ENCODE measurements around the gene NELL1. TPM values are rescaled to one million over a fixed set of nuclear protein-coding genes. Genes with fewer than 3 reads are reported as not detected.

Gene NELL1
- total and polyA plus RNA-seq, 2 donors from 2014 or later = 0.31 to 14.8 TPM

DNA sequence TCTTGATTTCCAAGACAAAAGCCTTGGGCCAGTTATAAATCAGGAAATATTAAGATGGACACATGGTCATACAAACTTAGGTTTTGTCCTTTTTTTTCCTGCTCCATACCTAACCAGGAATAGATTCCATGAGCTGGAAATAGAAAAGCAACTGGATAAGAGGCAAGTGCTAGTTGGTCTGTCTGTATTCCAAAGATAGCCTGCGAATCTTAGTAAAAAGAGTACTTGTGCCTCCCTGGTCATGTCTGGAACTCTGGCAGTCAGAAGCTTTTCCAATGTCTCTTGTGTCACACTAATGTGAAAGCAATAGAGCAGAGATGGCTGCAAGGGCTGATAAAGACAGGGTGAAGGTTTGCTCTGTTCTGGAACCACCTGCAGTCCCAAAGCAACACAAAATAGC is 933.3 kb downstream of the NELL1 start:
- no peak overlapping the region for H3K4me3 ChIP-seq (ENCODE audit: low read length in 3 of 3)
- H3K36me3 ChIP-seq (ENCODE audit: control insufficient read depth in 2 of 3, insufficient read depth in 3 of 3, low read length in 3 of 3) = no peaks in the 10 kb centered on the region
- FAIRE-seq (no peak), DNase-seq (no peak)
- no peak for TF ChIP-seq CTCF (IDR thresholded peaks at IDR 0.05; ENCODE audit: borderline replicate concordance, extremely low read depth, insufficient read depth)
- H3K9ac ChIP-seq (ENCODE audit: low read length in 3 of 3) = no peak overlapping the region
- H3K9me3 ChIP-seq (ENCODE audit: control insufficient read depth in 2 of 3, insufficient read depth in 1 of 3, low read length in 3 of 3) = no peaks in the 10 kb centered on the region
- no peaks in the 10 kb centered on the region for H3K27me3 ChIP-seq (ENCODE audit: control insufficient read depth, insufficient read depth, low read length)
- H3K27ac ChIP-seq (ENCODE audit: low read depth in 2 of 2, low read length in 2 of 2) = no peak overlapping the region
- H3K4me1 ChIP-seq (ENCODE audit: control insufficient read depth in 2 of 3, insufficient read depth in 2 of 3, low read depth in 1 of 3, low read length in 3 of 3) = no peaks in the 10 kb centered on the region
- intact Hi-C loops (cut with DNase I) = no loop called here

DNA sequence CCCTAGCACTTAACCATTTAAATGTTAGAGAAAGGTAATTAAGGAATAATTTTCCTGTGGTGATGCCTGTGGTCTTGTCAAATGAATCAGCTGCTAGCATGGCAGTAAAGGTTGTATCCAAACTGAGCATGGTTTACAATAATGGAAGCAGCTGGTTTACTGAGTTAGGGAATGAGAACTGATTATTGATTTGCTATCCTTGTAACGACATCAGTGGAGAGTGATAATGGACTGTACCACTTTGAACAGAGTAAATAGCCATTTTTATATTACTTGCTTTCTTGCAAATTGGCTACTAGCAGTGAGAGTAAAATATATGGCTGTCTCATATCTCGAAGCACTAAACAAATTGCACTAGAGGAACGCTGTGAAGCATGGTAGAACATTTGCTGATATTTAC is 934.5 kb downstream of the NELL1 start:
- H3K9me3 ChIP-seq (ENCODE audit: control insufficient read depth in 2 of 3, insufficient read depth in 1 of 3, low read length in 3 of 3) = no peaks in the 10 kb centered on the region
- no peak for TF ChIP-seq CTCF (IDR thresholded peaks at IDR 0.05; ENCODE audit: borderline replicate concordance, extremely low read depth, insufficient read depth)
- H3K36me3 ChIP-seq (ENCODE audit: control insufficient read depth in 2 of 3, insufficient read depth in 3 of 3, low read length in 3 of 3) = no peaks in the 10 kb centered on the region
- H3K27me3 ChIP-seq (ENCODE audit: control insufficient read depth, insufficient read depth, low read length) = no peaks in the 10 kb centered on the region
- H3K27ac ChIP-seq (ENCODE audit: low read depth in 2 of 2, low read length in 2 of 2) = no peak overlapping the region
- FAIRE-seq (no peak), DNase-seq (no peak)
- intact Hi-C loops (cut with DNase I) = no loop called here
- H3K4me1 ChIP-seq (ENCODE audit: control insufficient read depth in 2 of 3, insufficient read depth in 2 of 3, low read depth in 1 of 3, low read length in 3 of 3) = no peaks in the 10 kb centered on the region
- no peak overlapping the region for H3K9ac ChIP-seq (ENCODE audit: low read length in 3 of 3)
- H3K4me3 ChIP-seq (ENCODE audit: low read length in 3 of 3) = no peak overlapping the region

DNA sequence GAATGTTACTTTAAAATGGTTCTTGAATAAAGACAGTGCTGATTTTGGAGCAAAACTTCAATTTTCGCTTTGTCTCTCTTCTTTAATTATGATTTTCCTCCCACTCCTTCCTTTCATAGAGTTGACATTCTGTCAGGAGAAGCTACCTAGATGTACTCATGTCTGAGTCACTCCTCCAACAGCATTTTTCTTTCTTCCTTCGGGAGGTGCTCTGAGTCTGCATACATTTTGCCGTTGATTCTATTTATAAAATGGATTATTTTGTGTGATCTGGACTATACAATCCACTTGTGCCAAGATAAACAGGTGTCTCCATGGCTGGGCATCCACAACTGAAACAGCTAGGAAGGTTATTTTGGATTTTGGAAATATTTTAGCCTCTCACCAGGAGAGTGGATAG is 935.2 kb downstream of the NELL1 start:
- no peak for TF ChIP-seq CTCF (IDR thresholded peaks at IDR 0.05; ENCODE audit: borderline replicate concordance, extremely low read depth, insufficient read depth)
- intact Hi-C loops (cut with DNase I) = no loop called here
- FAIRE-seq = no peak
- no peak overlapping the region for H3K9ac ChIP-seq (ENCODE audit: low read length in 3 of 3)
- no peak overlapping the region for H3K4me3 ChIP-seq (ENCODE audit: low read length in 3 of 3)
- H3K27me3 ChIP-seq (ENCODE audit: control insufficient read depth, insufficient read depth, low read length) = no peaks in the 10 kb centered on the region
- no peaks in the 10 kb centered on the region for H3K36me3 ChIP-seq (ENCODE audit: control insufficient read depth in 2 of 3, insufficient read depth in 3 of 3, low read length in 3 of 3)
- DNase-seq = no peak
- no peaks in the 10 kb centered on the region for H3K9me3 ChIP-seq (ENCODE audit: control insufficient read depth in 2 of 3, insufficient read depth in 1 of 3, low read length in 3 of 3)
- no peak overlapping the region for H3K27ac ChIP-seq (ENCODE audit: low read depth in 2 of 2, low read length in 2 of 2)
- no peaks in the 10 kb centered on the region for H3K4me1 ChIP-seq (ENCODE audit: control insufficient read depth in 2 of 3, insufficient read depth in 2 of 3, low read depth in 1 of 3, low read length in 3 of 3)

DNA sequence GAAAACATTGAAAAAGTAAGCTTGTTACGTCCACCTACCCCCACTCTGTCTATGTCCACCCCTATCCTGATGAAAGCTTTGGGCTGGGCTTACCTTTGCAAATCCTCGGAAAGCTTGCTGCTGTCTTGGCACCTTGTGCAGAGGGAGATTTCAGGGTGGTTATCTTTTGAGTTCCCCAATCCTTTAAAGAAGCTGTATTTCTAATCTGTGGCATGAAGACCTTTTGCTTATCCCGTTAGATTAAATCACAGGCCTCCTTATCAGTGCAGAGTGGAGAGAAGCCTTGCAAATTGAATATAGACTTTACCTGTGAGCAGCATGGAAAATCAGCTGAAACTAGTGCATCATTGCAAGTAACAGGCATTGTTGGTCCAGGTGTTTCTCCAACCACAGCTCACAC is 942.9 kb downstream of the NELL1 start:
- Histone ChIP-seq H3K27ac (ENCODE audit: low read depth in 2 of 2, low read length in 2 of 2) (no peak overlapping the region), H3K27me3 (ENCODE audit: control insufficient read depth, insufficient read depth, low read length) (no peaks in the 10 kb centered on the region), H3K9me3 (ENCODE audit: control insufficient read depth in 2 of 3, insufficient read depth in 1 of 3, low read length in 3 of 3) (no peaks in the 10 kb centered on the region), H3K9ac (ENCODE audit: low read length in 3 of 3) (no peak overlapping the region), H3K4me1 (ENCODE audit: control insufficient read depth in 2 of 3, insufficient read depth in 2 of 3, low read depth in 1 of 3, low read length in 3 of 3) (no peaks in the 10 kb centered on the region), H3K36me3 (ENCODE audit: control insufficient read depth in 2 of 3, insufficient read depth in 3 of 3, low read length in 3 of 3) (no peaks in the 10 kb centered on the region), H3K4me3 (ENCODE audit: low read length in 3 of 3) (no peak overlapping the region)
- no peak for DNase-seq
- intact Hi-C loops (cut with DNase I) = no loop called here
- TF ChIP-seq CTCF (IDR thresholded peaks at IDR 0.05; ENCODE audit: borderline replicate concordance, extremely low read depth, insufficient read depth) = no peak
- no peak for FAIRE-seq

Data from kidney (tissue), 14 donors.